Dermis blood vessel endothelial cell (primary cell): Measurements from ENCODE around the gene CRELD2. TPM values are rescaled to one million over a fixed set of nuclear protein-coding genes. Genes with fewer than 3 reads are reported as not detected.

Experiments used
- DNase-seq: peaks from one replicate; pipeline ENCODE4 v3.0.0; 2010
- total RNA-seq: library from RNA; depleted of rRNA; stranded (reverse); fragments of >200 nt; gene quantifications from 2 replicates; pipeline ENCODE4 v1.2.3, GENCODE V29; 2014

CRELD2 gene
- total RNA-seq, 1 donor from 2014 or later: 77.4 TPM

DNA sequence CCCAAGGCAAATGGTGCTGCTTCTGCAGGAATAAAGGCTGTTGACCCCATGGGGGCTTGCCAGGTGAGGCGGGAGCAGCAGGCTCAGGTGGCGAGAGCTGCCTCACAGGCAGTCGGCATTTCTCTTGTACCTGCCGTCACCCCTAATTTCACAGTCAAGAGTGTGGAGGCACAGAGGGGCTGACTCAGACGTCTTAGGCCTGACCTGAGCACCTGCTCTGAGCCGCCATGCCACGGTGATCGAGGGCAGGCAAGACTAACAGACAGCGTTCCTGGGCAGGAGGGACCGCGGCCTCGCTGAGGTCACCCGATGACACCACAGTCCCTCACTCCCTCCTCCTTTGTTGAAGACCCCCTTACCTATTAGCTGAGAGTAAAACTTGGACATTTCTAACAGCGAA is 5.4 kb upstream of the CRELD2 start:
- DNase-seq: no peak

GRCh38 chr22:49913446-49913845 is 5.0 kb upstream of the CRELD2 start:
- no peak for DNase-seq

DNA sequence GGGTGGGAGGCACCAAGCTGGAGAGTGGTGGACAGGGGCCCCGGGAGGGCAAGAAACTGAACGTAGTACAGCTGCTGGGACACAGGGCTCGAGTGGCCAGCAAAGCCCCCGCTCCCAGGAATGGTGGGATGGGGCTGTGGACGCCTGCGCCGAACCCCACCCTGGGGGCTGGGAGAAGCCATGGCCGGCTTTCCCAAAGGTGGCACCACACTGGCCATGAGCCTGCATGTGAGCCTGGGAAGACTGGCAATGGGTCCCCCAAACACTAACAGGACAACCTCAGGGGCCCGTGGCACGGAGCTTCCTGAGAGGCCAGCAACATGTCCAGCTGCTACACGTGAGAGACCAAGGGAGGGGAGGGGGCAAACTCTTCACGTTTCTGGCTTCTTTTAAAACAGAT is 4.2 kb upstream of the CRELD2 start:
- no peak for DNase-seq

- DNase-seq: no peak
Measured at GRCh38 chr22:49915610-49916009, 2.8 kb upstream of the CRELD2 start.

GRCh38 chr22:49916831-49917230 is 1.6 kb upstream of the CRELD2 start:
- no peak for DNase-seq

DNA sequence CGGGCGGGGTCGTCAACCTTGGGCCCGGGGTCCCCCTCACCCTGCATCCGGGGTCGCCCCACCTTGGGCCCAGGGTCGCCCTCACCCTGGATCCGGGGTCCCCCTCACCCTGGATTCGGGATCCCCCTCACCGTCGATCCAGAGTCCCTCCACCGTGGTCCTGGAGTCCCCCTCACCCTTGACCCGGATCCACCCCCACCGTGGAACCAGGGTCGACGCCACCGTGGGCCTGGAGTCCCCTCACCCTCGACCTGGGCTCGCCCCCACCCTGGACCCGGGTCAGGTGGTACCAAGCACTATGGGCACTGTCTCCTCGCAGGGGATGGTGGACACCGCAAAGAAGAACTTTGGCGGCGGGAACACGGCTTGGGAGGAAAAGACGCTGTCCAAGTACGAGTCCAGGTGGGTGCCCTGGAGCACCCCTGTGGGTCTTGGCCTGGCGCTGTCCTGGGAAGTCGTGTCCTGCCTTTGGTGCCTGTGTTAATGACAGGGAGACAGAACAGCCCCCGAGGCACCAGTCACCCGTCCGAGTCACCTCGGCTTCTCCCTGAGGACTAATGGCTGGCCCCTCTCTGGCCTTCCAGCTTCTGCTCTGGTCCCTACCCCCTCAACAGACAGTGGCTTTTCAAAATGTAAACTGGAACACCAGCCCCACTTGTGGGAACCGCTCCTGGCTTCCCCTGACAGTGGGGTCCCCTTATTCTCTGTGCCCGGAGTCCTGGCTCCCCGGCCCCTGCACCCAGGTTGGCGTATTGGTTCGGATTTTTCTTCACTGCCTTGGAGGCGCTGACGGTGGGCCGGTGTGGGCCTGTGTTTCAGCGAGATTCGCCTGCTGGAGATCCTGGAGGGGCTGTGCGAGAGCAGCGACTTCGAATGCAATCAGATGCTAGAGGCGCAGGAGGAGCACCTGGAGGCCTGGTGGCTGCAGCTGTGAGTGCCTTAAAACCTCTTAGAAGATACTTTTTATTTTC is 762 bp downstream of the CRELD2 start:
- DNase-seq: no peak

- no peak for DNase-seq
Measured at GRCh38 chr22:49920859-49921258, 2.4 kb downstream of the CRELD2 start.

DNA sequence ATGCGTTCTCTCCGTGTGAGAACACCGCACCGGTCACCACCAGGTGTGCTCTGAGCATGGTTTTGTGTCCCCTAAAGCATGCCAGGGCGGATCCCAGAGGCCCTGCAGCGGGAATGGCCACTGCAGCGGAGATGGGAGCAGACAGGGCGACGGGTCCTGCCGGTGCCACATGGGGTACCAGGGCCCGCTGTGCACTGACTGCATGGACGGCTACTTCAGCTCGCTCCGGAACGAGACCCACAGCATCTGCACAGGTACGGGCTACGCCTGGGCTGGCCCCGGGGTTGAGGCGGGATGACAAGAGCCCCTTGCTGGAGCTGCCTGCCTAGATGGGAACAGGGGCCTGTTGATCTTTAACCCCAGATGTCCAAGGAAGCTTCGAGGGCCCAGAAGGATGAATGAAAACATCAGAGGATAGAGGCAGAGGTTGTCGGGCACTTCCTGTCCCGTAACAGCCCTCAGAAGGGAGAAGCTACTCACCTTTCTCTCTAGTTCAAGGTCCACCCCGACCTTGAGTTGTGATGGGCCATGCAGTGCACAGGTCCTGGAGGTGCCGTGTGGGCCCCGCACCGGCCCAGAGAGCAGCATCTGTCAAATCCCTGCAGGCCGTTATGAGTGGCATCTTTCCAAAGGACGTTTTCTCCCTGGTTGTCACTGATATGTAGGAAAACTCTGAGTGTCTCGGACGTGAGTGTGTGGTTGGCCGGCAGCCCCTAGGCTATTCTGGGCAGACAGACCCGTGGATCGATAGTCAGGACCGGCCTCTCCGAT is 3.3 kb downstream of the CRELD2 start:
- DNase-seq: no peak

DNA sequence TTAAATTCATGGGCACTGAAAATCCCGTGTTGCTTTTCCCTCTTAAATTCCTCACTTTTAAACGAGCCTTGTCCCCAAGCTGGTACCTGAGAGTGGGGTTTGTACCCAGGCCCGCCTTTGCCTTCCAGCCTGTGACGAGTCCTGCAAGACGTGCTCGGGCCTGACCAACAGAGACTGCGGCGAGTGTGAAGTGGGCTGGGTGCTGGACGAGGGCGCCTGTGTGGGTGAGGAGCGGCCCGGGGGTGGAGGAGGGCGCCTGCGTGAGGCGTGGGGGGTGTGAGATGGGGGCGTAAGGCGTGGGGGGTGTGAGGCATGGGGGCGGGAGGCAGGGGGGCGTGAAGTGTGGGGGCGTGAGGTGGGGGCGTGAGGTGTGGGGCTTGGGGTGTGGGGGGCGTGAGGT is 4.0 kb downstream of the CRELD2 start:
- no peak for DNase-seq

GRCh38 chr22:49922926-49923325 is 4.5 kb downstream of the CRELD2 start:
- DNase-seq: no peak

DNA sequence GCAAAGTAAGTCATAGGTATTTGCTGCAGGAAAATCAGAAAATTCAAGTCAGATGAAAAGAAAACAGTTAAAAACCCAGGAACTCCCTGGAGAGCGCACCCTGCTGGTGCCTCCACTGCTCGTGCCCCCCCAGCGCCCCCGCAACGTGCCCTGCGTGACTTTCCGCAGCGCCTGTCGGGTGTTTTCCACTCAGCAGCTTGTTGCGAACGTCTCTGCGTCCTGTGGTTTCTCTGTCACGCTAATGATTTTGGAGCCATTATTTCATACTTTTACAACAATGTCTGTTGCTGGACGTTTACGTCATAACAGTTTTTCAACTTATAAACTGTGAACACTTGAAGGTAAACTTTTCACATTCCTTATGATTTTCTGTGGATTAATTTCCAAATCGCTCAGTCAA is 5.0 kb downstream of the CRELD2 start:
- DNase-seq: no peak

GRCh38 chr22:49924113-49924833 is 5.8 kb downstream of the CRELD2 start:
- no peak for DNase-seq

GRCh38 chr22:49925525-49926128 is 7.2 kb downstream of the CRELD2 start:
- DNase-seq: no peak

DNA sequence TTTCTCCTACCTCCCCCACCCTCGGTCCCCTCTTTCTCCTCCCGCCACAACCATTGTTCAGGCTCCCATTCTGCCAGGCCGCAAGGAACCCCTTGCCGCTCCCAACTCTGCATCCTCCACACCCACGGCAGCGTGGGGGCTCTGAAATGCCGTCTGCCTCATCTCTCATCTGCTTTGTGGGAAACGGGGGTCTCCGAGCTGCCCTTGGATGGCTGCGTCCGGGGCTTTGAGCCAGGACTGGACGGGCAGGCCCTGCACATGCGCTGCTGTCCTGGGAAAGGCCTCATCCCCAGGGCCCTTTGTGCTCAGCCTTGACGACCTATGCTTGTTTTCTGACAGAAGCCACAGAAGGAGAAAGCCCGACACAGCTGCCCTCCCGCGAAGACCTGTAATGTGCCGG is 8.5 kb downstream of the CRELD2 start:
- DNase-seq: no peak

GRCh38 chr22:49927483-49928184 is 9.2 kb downstream of the CRELD2 start:
- DNase-seq: no peak

GRCh38 chr22:49928185-49928495 is 9.7 kb downstream of the CRELD2 start:
- no peak for DNase-seq

DNA sequence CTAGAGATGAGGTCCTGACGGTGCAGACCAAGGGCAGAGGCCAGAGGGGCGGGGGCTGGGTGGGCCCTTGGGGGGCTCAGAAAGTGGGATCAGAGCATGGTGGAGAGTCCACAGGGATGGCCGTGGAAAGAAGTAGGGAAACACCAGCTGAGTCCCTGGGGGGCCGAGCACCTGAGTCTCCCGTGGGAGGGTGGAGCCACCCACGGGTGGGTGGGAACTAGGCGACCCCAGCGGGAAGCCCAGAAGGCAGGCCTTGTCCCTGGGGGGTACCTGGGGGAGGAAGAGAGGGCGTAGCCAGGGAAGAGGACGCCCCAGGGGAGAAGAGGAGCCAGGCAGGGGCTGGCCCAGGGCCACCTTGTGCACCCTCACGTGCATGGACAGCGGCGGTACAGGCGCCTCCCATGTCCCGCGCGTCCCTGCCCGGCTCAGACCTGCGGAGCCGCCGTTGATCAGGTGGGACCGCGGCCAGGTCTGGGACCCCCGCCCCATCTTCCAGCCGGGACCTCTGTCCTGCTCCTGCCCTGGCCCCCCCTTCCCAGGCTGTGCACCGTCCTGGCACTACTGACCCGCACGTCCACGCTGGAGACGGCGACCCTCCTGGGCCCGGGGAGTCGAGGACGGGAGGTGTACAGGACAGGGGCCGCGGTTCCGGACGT is 10.2 kb downstream of the CRELD2 start:
- DNase-seq: no peak

DNA sequence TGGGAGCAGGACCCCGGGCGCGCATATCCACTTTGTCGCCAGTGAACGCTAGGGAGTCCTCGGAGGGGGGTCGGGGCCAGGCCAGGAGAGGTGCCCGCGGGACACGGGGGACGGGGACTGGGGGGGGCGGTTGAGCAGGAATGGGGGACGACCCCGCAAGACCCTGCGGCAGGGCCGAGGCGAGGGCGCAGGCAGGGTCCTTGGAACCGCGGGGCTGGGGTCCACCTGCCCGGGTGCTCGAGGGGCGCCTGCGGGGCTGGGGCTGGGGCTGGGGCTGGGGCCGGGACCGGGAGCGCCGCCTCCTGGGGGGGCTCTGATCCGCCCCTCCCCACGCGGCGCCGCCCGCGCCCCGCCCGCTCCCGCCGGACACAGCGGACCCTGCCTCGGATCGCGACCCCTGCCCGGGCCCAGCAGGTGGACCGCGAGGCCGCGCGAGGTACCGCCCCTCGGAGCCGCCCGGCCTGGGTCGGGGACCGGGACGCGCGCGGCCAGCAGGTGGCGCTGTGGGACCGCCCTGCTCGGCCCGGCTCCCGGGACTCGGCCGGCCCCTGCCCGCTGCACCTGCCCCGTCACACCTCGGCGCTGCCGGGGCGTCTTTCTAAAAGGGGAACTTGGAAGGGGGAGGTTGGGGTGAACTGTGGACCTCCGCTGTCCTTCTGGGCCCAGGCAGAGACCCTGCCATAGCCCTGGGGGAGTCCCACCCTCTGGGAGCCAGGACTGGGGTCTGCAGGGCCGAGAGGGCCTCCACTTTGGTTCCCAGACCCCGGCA is 11.0 kb downstream of the CRELD2 start:
- peak; percentile 72 for DNase-seq

DNA sequence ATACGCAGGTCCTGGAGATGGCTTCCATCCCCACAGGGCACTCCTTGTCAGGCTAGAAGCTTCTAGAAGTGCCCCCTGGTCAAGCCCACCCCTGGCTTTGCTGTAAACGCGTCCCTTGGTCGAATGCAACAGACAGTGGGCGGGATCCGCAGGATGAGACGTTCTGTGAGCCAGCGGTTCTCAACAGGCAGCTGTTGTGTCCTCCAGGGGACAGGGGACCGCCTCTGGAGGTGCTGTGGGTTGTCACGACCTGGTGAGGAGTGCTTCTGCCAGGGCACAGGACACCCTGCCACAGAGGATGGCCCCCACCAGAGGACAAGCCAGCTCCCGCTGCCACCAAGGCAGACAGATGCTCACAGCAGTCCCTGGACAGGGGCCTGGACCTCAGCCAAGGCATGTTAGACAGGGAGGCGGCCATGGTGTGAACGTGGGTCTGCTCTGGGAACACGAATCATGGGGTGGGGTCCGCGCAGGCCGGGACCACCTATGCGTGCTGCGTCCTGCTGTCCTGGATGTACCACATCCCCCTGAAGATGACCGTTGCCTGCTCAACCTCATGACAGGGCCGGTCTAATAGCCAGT is 11.7 kb downstream of the CRELD2 start:
- peak; percentile 27 for DNase-seq
